Parathyroid adenoma (tissue), 2 donors: Measurements from ENCODE around the gene SLC4A1AP.

Experiments used
- H2AFZ ChIP-seq: fragments of 300-600 bp; sonication (generic); one replicate; pipeline ENCODE4 v1.7.0; 2017; ENCODE audit warnings: antibody characterized with exemption, mild to moderate bottlenecking
- H3K27ac ChIP-seq: fragments of 300-600 bp; sonication (generic); one replicate; pipeline ENCODE4 v1.7.0; 2017
- H3K27me3 ChIP-seq: fragments of 300-600 bp; sonication (generic); one replicate; pipeline ENCODE4 v1.7.0; 2017; ENCODE audit warnings: low read length; ENCODE audit not compliant: control insufficient read depth, insufficient read depth
- H3K36me3 ChIP-seq: fragments of 300-600 bp; sonication (generic); one replicate; pipeline ENCODE4 v1.7.0; 2017; ENCODE audit warnings: low read length; ENCODE audit not compliant: control insufficient read depth, insufficient read depth
- H3K4me1 ChIP-seq: fragments of 300-600 bp; sonication (generic); one replicate; pipeline ENCODE4 v1.7.0; 2017; ENCODE audit warnings: control low read depth
- H3K4me2 ChIP-seq: fragments of 300-600 bp; sonication (generic); one replicate; pipeline ENCODE4 v1.7.0; 2017; ENCODE audit warnings: low read length
- H3K4me3 ChIP-seq: fragments of 300-600 bp; sonication (generic); one replicate; pipeline ENCODE4 v1.7.0; 2017; ENCODE audit warnings: low read depth, low read length
- H3K79me2 ChIP-seq: fragments of 300-600 bp; sonication (generic); one replicate; pipeline ENCODE4 v1.7.0; 2017; ENCODE audit warnings: control low read depth
- H3K9ac ChIP-seq: fragments of 300-600 bp; sonication (generic); one replicate; pipeline ENCODE4 v1.7.0; 2017; ENCODE audit warnings: mild to moderate bottlenecking
- H3K9me3 ChIP-seq: fragments of 300-600 bp; sonication (generic); one replicate; pipeline ENCODE4 v1.7.0; 2017; ENCODE audit warnings: low read length; ENCODE audit not compliant: control insufficient read depth
- CTCF ChIP-seq: fragments of 300-600 bp; sonication (generic); IDR thresholded peaks from one replicate; pipeline ENCODE4 v1.7.0; 2017; ENCODE audit warnings: antibody characterized with exemption, mild to moderate bottlenecking
- donor health status: primary hyperparathyroidism.

SLC4A1AP gene

GRCh38 chr2:27709326-27709725, 45.6 kb downstream of the SLC4A1AP start:
- Histone ChIP-seq H3K27me3 (no peaks in the 10 kb centered on the region), H3K9ac (no peak overlapping the region), H3K4me3 (no peak overlapping the region), H3K4me1 (no peaks in the 10 kb centered on the region), H3K36me3 (no peaks in the 10 kb centered on the region), H3K27ac (no peak overlapping the region), H2AFZ (no peak overlapping the region), H3K79me2 (no peaks in the 10 kb centered on the region), H3K9me3 (no peaks in the 10 kb centered on the region), H3K4me2 (no peak overlapping the region)
- TF ChIP-seq CTCF: no peak

GRCh38 chr2:27709960-27710575, 46.4 kb downstream of the SLC4A1AP start:
- Histone ChIP-seq H3K9ac (no peak overlapping the region), H3K27ac (no peak overlapping the region), H3K36me3 (no peaks in the 10 kb centered on the region), H2AFZ (no peak overlapping the region), H3K4me3 (no peak overlapping the region), H3K27me3 (no peaks in the 10 kb centered on the region), H3K79me2 (no peaks in the 10 kb centered on the region), H3K4me2 (no peak overlapping the region), H3K9me3 (no peaks in the 10 kb centered on the region), H3K4me1 (no peaks in the 10 kb centered on the region)
- TF ChIP-seq CTCF: no peak

GRCh38 chr2:27710640-27711430, 47.1 kb downstream of the SLC4A1AP start:
- Histone ChIP-seq H3K9me3 (no peaks in the 10 kb centered on the region), H3K27ac (no peak overlapping the region), H3K9ac (no peak overlapping the region), H3K79me2 (no peaks in the 10 kb centered on the region), H3K27me3 (no peaks in the 10 kb centered on the region), H2AFZ (no peak overlapping the region), H3K4me3 (no peak overlapping the region), H3K4me1 (no peaks in the 10 kb centered on the region), H3K4me2 (no peak overlapping the region), H3K36me3 (no peaks in the 10 kb centered on the region)
- TF ChIP-seq CTCF: no peak

GRCh38 chr2:27711804-27712203, 48.1 kb downstream of the SLC4A1AP start:
- H3K79me2 ChIP-seq: no peaks in the 10 kb centered on the region
- no peak overlapping the region for H3K9ac ChIP-seq
- TF ChIP-seq CTCF: no peak
- H3K4me2 ChIP-seq: no peak overlapping the region
- H3K27me3 ChIP-seq: no peaks in the 10 kb centered on the region
- no peak overlapping the region for H3K4me3 ChIP-seq
- no peaks in the 10 kb centered on the region for H3K4me1 ChIP-seq
- no peak overlapping the region for H3K27ac ChIP-seq
- H2AFZ ChIP-seq: no peak overlapping the region
- no peaks in the 10 kb centered on the region for H3K36me3 ChIP-seq
- H3K9me3 ChIP-seq: no peaks in the 10 kb centered on the region
